Fibroblast of the aortic adventitia (primary cell): ENCODE data around the gene GLCE. TPM values are rescaled to one million over a fixed set of nuclear protein-coding genes. Genes with fewer than 3 reads are reported as not detected.

ENCODE experiments used
- DNase-seq: peaks from one replicate; pipeline ENCODE4 v3.0.0-alpha.2; 2010; ENCODE audit warnings: low read depth
- H3K4me3 ChIP-seq: 2 replicates; pipeline ENCODE4 v1.5.1; 2011; ENCODE audit warnings: low read depth, mild to moderate bottlenecking, control low read depth, low read length, moderate library complexity
- total RNA-seq: library from RNA; depleted of rRNA; stranded (reverse); fragments of >200 nt; gene quantifications from 2 replicates; pipeline ENCODE4 v1.2.3, GENCODE V29; 2012; ENCODE audit warnings: low replicate concordance
- TF ChIP-seq, protein P1 (sequence below): IDR thresholded peaks from 2 replicates; pipeline ENCODE4 v1.5.1; 2011; ENCODE audit warnings: mild to moderate bottlenecking, low read length, control low read depth, inconsistent platforms; ENCODE audit not compliant: insufficient read depth

The GLCE gene
- total RNA-seq, 1 donor = 24.4 TPM

- DNase-seq = no peak
- TF ChIP-seq, protein P1, sequence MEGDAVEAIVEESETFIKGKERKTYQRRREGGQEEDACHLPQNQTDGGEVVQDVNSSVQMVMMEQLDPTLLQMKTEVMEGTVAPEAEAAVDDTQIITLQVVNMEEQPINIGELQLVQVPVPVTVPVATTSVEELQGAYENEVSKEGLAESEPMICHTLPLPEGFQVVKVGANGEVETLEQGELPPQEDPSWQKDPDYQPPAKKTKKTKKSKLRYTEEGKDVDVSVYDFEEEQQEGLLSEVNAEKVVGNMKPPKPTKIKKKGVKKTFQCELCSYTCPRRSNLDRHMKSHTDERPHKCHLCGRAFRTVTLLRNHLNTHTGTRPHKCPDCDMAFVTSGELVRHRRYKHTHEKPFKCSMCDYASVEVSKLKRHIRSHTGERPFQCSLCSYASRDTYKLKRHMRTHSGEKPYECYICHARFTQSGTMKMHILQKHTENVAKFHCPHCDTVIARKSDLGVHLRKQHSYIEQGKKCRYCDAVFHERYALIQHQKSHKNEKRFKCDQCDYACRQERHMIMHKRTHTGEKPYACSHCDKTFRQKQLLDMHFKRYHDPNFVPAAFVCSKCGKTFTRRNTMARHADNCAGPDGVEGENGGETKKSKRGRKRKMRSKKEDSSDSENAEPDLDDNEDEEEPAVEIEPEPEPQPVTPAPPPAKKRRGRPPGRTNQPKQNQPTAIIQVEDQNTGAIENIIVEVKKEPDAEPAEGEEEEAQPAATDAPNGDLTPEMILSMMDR = no peak
- no peak overlapping the region for H3K4me3 ChIP-seq
These were observed 33.1 kb upstream of the GLCE start for GRCh38 chr15:69127306-69127705.

DNA sequence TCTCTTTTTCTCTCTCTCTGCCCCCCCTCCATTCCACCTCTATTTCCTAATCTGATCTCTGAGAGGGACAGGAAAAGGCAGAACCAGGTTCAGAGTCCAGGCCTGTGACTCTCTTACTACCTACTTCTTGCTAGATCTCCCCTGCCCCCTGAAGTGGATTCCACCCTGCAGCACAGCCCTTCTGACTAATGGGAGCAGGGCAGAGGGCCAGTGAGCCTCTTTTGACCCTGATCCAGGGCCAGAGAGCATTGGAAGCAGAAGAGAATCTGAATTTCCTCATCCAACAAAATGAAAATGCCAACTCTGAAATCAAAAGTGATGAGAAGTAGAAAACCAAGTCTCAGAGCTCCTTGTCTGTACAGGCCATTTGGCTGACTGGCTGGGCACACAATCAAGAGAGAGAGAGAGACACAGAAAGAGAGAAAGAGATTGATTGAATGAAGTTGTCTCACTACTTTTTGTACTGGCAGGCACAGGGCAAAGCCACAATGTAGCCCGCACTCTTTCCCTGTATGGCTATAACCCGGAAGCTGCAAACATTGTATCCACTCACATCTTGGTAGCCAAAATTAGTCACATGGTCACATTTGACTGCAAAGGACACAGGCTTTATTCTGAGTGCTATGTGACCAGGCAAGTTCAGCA, 31.6 kb upstream of the GLCE start:
- TF ChIP-seq, protein P1 = no peak
- DNase-seq = peak; percentile 49
- H3K4me3 ChIP-seq = no peak overlapping the region

DNA sequence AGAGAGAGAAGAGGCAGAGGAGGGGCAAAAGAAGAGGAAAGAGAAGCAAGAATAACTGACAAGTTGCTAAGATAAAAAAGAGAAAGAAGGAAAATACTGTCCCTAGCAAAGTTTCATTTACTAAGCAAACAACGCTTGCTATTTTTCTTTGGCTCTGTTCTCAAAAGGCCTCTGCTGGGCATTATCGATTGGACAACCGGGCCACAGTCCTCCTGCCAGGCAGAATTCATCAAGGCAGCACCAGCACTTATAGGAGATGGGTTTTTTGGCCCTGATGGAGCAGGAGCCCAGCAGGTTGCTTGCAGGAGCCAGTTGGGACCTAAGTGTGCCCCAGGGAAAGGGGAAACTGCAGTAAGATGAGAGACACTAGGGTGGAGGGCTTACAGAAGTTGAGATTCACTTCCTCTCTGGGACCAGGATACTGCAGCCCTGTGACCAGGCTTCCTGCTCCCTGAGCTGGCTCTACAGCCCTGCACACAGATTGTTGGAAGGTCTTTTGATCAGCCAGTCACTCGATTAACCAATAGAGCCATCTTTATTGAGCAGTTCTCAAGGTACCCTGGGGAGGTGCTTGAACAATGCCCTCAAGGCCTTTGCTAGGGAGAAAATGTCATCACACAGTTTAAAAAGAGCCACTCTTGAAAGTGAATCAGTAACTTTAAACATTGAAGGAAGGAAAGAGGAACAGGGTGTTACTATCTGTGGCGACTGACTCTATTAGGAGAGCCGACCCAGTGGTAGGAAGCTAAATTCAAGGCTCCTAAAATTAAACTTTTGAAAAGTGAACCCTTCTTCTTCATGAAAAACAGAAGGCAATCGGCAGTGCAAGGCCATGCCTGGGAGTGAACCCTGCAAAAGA, 28.8 kb upstream of the GLCE start:
- no peak overlapping the region for H3K4me3 ChIP-seq
- TF ChIP-seq, protein P1 = no peak
- no peak for DNase-seq

DNA sequence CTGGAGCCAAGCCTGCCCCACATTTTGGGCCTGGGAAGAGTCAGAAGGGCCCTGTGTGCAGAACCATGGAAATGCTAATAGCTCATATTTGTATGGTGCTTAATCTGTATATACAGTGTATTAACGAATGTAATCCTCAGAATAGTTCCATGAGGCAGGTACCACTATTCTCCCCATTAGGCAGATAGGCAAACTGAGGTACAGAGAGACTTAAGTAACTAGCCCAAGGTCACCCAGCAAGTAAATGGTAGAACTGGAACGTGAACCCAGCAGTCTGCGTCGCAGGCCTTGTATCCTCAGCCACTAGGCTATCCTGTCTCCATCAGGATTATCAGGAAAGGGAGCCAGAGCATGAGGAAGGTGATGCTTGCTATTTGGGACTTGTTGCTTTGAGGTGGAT, 28.0 kb upstream of the GLCE start:
- no peak overlapping the region for H3K4me3 ChIP-seq
- TF ChIP-seq, protein P1 = no peak

DNA sequence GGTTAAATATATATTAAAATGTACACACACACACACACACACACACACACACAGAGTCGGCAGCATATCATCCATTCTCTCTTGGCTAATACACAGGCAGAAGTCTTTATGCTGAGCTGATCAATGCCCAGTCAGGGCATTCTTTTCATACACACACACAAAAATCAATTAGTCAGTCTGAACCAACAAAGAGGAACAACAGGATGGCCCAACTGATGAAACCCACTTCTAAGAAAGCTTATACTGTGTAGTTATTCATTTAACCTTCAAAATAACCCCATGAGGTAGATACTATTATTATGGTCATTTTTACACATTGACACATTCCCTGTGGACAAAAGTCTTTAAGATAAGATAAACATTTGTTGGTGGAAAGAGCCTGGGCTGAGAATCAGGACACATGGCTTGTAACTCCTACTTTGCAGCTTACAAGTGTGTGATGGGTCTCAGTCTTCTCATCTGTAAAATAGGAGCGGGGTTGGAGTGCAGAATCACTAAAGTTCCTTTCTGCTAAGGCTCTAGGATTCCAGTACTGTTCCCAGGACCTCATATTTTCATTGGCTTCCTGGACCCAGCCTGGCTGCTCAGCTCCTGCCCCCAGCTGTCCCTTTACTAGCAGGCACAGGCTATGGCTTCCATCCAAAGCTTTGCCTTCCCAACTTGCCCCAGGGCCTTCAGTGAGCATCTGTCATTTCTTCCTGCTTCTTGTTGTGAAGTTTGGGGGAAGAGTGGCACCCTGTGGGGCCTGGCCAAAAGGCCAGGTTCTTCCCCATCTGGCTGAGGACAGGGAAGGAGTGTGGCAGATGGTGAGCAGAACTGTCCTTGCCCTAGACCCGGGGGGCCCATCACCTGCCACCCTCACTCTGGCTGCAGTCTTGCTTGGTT, 27.2 kb upstream of the GLCE start:
- TF ChIP-seq, protein P1 = no peak
- no peak overlapping the region for H3K4me3 ChIP-seq
- DNase-seq = no peak

More for the DNA sequence above, 28.0 kb upstream of the GLCE start:
- DNase-seq = no peak

GRCh38 chr15:69133862-69134519, 26.4 kb upstream of the GLCE start:
- TF ChIP-seq, protein P1 = no peak
- no peak overlapping the region for H3K4me3 ChIP-seq
- no peak for DNase-seq
